ENCODE results near the gene ABCC9.

Gene ABCC9

DNA sequence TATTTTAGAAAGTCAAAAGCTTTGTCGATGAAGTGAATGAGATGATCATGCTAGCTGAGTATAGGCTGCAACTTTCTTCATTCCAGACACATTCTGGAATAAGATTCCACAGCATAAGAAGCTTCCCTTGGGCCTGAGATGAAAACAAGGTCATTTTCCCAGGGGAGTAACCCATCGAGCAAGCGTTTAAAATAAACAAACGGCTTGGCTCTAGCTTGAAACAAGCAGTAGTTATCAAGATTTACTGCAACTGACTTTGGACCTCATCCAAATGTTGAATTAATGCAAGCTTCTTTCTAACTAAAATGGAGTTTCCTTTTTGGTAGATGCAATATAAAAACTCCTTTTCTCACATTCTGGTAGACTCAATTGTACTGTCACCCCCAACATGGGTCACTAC lies 189.7 kb downstream of the ABCC9 start:
- TF ChIP-seq, protein P1, sequence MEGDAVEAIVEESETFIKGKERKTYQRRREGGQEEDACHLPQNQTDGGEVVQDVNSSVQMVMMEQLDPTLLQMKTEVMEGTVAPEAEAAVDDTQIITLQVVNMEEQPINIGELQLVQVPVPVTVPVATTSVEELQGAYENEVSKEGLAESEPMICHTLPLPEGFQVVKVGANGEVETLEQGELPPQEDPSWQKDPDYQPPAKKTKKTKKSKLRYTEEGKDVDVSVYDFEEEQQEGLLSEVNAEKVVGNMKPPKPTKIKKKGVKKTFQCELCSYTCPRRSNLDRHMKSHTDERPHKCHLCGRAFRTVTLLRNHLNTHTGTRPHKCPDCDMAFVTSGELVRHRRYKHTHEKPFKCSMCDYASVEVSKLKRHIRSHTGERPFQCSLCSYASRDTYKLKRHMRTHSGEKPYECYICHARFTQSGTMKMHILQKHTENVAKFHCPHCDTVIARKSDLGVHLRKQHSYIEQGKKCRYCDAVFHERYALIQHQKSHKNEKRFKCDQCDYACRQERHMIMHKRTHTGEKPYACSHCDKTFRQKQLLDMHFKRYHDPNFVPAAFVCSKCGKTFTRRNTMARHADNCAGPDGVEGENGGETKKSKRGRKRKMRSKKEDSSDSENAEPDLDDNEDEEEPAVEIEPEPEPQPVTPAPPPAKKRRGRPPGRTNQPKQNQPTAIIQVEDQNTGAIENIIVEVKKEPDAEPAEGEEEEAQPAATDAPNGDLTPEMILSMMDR (IDR thresholded peaks at IDR 0.05; ENCODE audit: insufficient read depth, low read length), result no peak
- TF ChIP-seq POLR2AphosphoS5 (IDR thresholded peaks at IDR 0.05; ENCODE audit: low read depth) (no peak), GABPA (IDR thresholded peaks at IDR 0.05; ENCODE audit: low read depth) (no peak), SPI1 (IDR thresholded peaks at IDR 0.05; ENCODE audit: borderline replicate concordance, low read depth) (no peak), REST (IDR thresholded peaks at IDR 0.05; ENCODE audit: insufficient replicate concordance, low read depth) (no peak)
- no peaks in the 10 kb centered on the region for H3K27me3 ChIP-seq (ENCODE audit: insufficient read depth, poor library complexity, severe bottlenecking)
- H3K27ac ChIP-seq (replicated peaks), result no peak overlapping the region
- H3K4me3 ChIP-seq (replicated peaks; ENCODE audit: insufficient read depth, low read length), result no peak overlapping the region
- no peak for DNase-seq (ENCODE audit: low read depth in 1 of 2, low spot score in 1 of 2)

All from HL-60 (cell line).